Activated CD8-positive, alpha-beta T cell treated with anti-CD3 and anti-CD28 coated beads for 36 hours (primary cell): ENCODE results near the gene RADIL. TPM values are rescaled to one million over a fixed set of nuclear protein-coding genes. Genes with fewer than 3 reads are reported as not detected.

ENCODE experiments used
- ATAC-seq: fragments of 200-7000 bp; cut with Tn5 transposase; one replicate; pipeline ENCODE4 v1.10.0; 2021; ENCODE audit warnings: mild to moderate bottlenecking, moderate library complexity
- CTCF ChIA-PET: fragments of 350-600 bp; sonication (Branson Sonifier 250); formaldehyde crosslinking; loops from one replicate; lab custom pipeline; 2021; ENCODE audit warnings: antibody characterized with exemption; lab: Charles Lee
- POLR2A ChIA-PET: fragments of 350-600 bp; sonication (Branson Sonifier 250); formaldehyde crosslinking; loops from one replicate; lab custom pipeline; 2021; ENCODE audit warnings: antibody characterized with exemption; lab: Charles Lee
- DNase-seq: peaks from one replicate; pipeline ENCODE4 v3.0.0-alpha.2; 2020
- H3K27ac Mint-ChIP-seq: one replicate; pipeline ENCODE4 v1.8.0; 2021; ENCODE audit warnings: mild to moderate bottlenecking, mixed read lengths
- H3K27me3 Mint-ChIP-seq: one replicate; pipeline ENCODE4 v1.8.0; 2021; ENCODE audit warnings: mixed read lengths
- H3K36me3 Mint-ChIP-seq: one replicate; pipeline ENCODE4 v1.8.0; 2021; ENCODE audit warnings: low read depth, mixed read lengths
- H3K4me1 Mint-ChIP-seq: one replicate; pipeline ENCODE4 v1.8.0; 2021; ENCODE audit warnings: low read depth, mixed read lengths
- H3K4me3 Mint-ChIP-seq: one replicate; pipeline ENCODE4 v1.8.0; 2021; ENCODE audit warnings: mild to moderate bottlenecking, moderate library complexity, mixed read lengths
- H3K9me3 Mint-ChIP-seq: one replicate; pipeline ENCODE4 v1.8.0; 2021; ENCODE audit warnings: mixed read lengths
- intact Hi-C: fragments of 100-400 bp; cut with micrococcal nuclease; formaldehyde crosslinking; loops from one replicate; pipeline ENCODE4 v1.10.0; 2022
- total RNA-seq, 2 experiments: library from RNA; stranded (reverse); gene quantifications; one replicate each; pipeline ENCODE4 v1.2.3, GENCODE V29; 2021
- TF ChIP-seq, protein P1 (sequence below): fragments of 200-600 bp; IDR thresholded peaks from one replicate; pipeline ENCODE4 v1.8.0; 2022; ENCODE audit warnings: antibody characterized with exemption, mild to moderate bottlenecking

RADIL gene
- total RNA-seq, 2 experiments from 2014 or later = 0.65 to 0.77 TPM

- ATAC-seq = no peak
- Mint-ChIP-seq H3K4me3 (no peak overlapping the region), H3K36me3 (no peaks in the 10 kb centered on the region), H3K27ac (no peak overlapping the region), H3K27me3 (peaks cover 2% of the 10 kb centered on the region), H3K4me1 (no peaks in the 10 kb centered on the region), H3K9me3 (no peaks in the 10 kb centered on the region)
- no peak for DNase-seq
- POLR2A ChIA-PET = no interaction called here
- TF ChIP-seq, protein P1, sequence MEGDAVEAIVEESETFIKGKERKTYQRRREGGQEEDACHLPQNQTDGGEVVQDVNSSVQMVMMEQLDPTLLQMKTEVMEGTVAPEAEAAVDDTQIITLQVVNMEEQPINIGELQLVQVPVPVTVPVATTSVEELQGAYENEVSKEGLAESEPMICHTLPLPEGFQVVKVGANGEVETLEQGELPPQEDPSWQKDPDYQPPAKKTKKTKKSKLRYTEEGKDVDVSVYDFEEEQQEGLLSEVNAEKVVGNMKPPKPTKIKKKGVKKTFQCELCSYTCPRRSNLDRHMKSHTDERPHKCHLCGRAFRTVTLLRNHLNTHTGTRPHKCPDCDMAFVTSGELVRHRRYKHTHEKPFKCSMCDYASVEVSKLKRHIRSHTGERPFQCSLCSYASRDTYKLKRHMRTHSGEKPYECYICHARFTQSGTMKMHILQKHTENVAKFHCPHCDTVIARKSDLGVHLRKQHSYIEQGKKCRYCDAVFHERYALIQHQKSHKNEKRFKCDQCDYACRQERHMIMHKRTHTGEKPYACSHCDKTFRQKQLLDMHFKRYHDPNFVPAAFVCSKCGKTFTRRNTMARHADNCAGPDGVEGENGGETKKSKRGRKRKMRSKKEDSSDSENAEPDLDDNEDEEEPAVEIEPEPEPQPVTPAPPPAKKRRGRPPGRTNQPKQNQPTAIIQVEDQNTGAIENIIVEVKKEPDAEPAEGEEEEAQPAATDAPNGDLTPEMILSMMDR = no peak
- CTCF ChIA-PET = no interaction called here
- intact Hi-C loops = no loop called here
These were observed 63.0 kb downstream of the RADIL start for GRCh38 chr7:4820405-4820966.

GRCh38 chr7:4819560-4820404 is 63.7 kb downstream of the RADIL start:
- Mint-ChIP-seq H3K4me3 (no peak overlapping the region), H3K36me3 (no peaks in the 10 kb centered on the region), H3K27ac (no peak overlapping the region), H3K9me3 (no peaks in the 10 kb centered on the region), H3K27me3 (peaks cover 2% of the 10 kb centered on the region), H3K4me1 (no peaks in the 10 kb centered on the region)
- DNase-seq (no peak), ATAC-seq (no peak)
- ChIA-PET POLR2A (no interaction called here), CTCF (no interaction called here)
- TF ChIP-seq, protein P1 = no peak
- intact Hi-C loops = no loop called here

GRCh38 chr7:4818000-4818794 is 65.3 kb downstream of the RADIL start:
- Mint-ChIP-seq H3K27ac (no peak overlapping the region), H3K27me3 (peaks cover 8% of the 10 kb centered on the region), H3K4me3 (no peak overlapping the region), H3K9me3 (no peaks in the 10 kb centered on the region), H3K36me3 (no peaks in the 10 kb centered on the region), H3K4me1 (no peaks in the 10 kb centered on the region)
- no peak for DNase-seq
- TF ChIP-seq, protein P1 = no peak
- ATAC-seq = no peak
- intact Hi-C loops = no loop called here
- CTCF ChIA-PET = no interaction called here
- POLR2A ChIA-PET = no interaction called here

- DNase-seq (no peak), ATAC-seq (no peak)
- intact Hi-C loops = no loop called here
- H3K4me1 Mint-ChIP-seq = no peaks in the 10 kb centered on the region
- no peak overlapping the region for H3K27ac Mint-ChIP-seq
- no peaks in the 10 kb centered on the region for H3K9me3 Mint-ChIP-seq
- H3K4me3 Mint-ChIP-seq = no peak overlapping the region
- POLR2A ChIA-PET = no interaction called here
- TF ChIP-seq, protein P1 = no peak
- CTCF ChIA-PET = no interaction called here
- H3K27me3 Mint-ChIP-seq = peaks cover 11% of the 10 kb centered on the region
- no peaks in the 10 kb centered on the region for H3K36me3 Mint-ChIP-seq
These were observed 66.2 kb downstream of the RADIL start for GRCh38 chr7:4817178-4817901.
